AG09309 (cell line): ENCODE results near the gene FBXL14.
A peak's percentile ranks its signal among the peaks of the same experiment; 100 is the strongest.

Experiments used
- DNase-seq: peaks from one replicate; pipeline ENCODE4 v3.0.0-alpha.2; 2010; ENCODE audit warnings: low read depth
- H3K4me3 ChIP-seq: 2 replicates; pipeline ENCODE4 v1.5.1; 2011; ENCODE audit warnings: mild to moderate bottlenecking, low read depth, low read length, moderate library complexity; ENCODE audit not compliant: control insufficient read depth
- CTCF ChIP-seq: IDR thresholded peaks from 2 replicates; pipeline ENCODE4 v1.5.1; 2011; ENCODE audit warnings: mild to moderate bottlenecking, low read depth, low read length, inconsistent platforms; ENCODE audit not compliant: insufficient read depth, control insufficient read depth; ENCODE audit errors: missing control alignments

The FBXL14 gene

GRCh38 chr12:1529862-1530591, 64.4 kb downstream of the FBXL14 start:
- DNase-seq = no peak
- peak overlapping the region; percentile 41 for H3K4me3 ChIP-seq
- TF ChIP-seq CTCF = no peak

DNA sequence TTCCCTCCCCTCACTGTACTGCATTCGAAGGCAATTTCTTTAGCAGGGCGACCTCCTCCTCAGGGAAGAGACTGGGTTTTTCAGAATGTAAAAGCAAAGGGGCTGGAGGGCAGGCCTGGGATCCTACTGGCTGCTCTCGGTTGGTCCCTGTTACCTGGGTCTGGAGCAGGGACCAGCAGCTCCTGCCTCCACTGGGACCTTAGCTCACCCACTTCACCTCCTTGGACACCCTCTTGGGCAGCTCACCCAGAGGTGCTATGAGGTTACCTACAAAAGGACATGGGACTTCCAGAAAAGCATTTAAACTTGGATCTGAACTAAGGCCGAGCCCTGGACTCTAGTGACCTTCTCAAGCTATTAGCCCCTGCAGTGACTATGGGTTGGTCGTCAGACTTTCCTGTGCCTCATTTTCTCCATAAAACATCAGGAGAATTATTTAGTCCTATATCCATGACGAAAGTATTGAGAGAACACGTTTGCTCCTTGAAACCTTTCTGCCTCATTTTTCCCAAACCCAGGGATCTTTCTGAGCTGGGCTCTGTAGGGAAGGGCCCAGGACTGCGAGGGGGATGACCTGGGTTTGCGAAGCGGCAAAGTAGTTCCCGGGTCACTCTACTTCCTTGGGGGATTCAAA, 65.0 kb downstream of the FBXL14 start:
- TF ChIP-seq CTCF = no peak
- peak overlapping the region; percentile 41 for H3K4me3 ChIP-seq

DNA sequence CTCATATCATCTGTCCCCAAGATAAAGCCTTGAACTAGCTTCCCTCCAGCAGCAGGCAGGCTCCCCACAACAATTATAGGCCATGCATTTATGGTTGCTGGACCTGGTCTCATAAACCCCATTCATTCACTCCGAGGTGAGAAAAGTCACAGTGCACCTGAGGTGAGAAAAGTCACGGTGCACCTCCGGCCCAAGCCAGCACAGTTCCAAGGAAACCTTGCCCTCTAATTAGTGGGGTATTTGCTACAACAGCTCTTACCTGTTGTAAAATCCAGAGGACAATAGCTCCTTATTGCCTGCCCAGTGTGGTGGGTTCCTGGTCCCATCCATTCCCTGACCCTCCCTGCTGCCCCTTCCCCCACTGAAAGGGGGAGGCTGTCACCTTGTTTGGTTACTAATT, 65.6 kb downstream of the FBXL14 start:
- no peak overlapping the region for H3K4me3 ChIP-seq
- no peak for DNase-seq

More for the DNA sequence above, 65.0 kb downstream of the FBXL14 start:
- DNase-seq = no peak

GRCh38 chr12:1527789-1528188, 66.6 kb downstream of the FBXL14 start:
- no peak overlapping the region for H3K4me3 ChIP-seq
- DNase-seq = peak; percentile 69
- TF ChIP-seq CTCF = no peak

More for the DNA sequence above, 65.6 kb downstream of the FBXL14 start:
- TF ChIP-seq CTCF = no peak

GRCh38 chr12:1525858-1526257, 68.5 kb downstream of the FBXL14 start:
- no peak for TF ChIP-seq CTCF
- H3K4me3 ChIP-seq = no peak overlapping the region
- DNase-seq = no peak

- TF ChIP-seq CTCF = no peak
- H3K4me3 ChIP-seq = no peak overlapping the region
- no peak for DNase-seq
Observed at GRCh38 chr12:1523558-1524050, 70.8 kb downstream of the FBXL14 start.

DNA sequence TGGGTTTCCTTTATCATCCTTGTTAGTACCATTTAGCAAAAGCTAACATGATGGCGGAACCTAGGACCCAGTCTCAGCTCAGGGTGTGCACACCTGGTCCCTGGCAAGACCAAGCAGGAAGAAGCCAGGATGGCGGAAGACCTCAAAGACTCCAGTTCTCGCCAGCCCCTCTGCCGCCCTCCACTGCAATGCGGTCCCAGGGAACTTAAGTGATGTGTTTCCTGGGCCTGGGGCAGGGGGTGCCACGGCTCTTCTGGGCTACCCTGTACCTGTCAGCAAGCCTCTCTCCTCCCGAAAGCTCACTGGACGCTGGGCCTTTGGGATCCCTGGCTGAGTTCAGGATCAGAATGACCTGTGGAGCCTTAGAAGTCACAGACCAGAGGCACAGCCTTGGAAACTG, 71.3 kb downstream of the FBXL14 start:
- no peak for TF ChIP-seq CTCF
- DNase-seq = no peak
- H3K4me3 ChIP-seq = no peak overlapping the region
